ENCODE data around the gene IRGC.

GRCh38 chr19:43673637-43674036 is 42.2 kb upstream of the IRGC start:
- TF ChIP-seq TCF12 (IDR thresholded peaks at IDR 0.05; ENCODE audit: low read depth) (no peak), CEBPB (IDR thresholded peaks at IDR 0.05) (no peak), RAD21 (IDR thresholded peaks at IDR 0.05; ENCODE audit: low read depth) (no peak), TAF1 (IDR thresholded peaks at IDR 0.05; ENCODE audit: low read depth) (no peak), EP300 (IDR thresholded peaks at IDR 0.05; ENCODE audit: borderline replicate concordance) (no peak), FOXM1 (IDR thresholded peaks at IDR 0.05; ENCODE audit: borderline replicate concordance, low read depth) (no peak), YY1 (IDR thresholded peaks at IDR 0.05; ENCODE audit: low read depth) (no peak), CREB1 (IDR thresholded peaks at IDR 0.05; ENCODE audit: low read depth) (no peak), MAX (IDR thresholded peaks at IDR 0.05) (no peak), USF1 (IDR thresholded peaks at IDR 0.05) (no peak)
- TF ChIP-seq, protein P1, sequence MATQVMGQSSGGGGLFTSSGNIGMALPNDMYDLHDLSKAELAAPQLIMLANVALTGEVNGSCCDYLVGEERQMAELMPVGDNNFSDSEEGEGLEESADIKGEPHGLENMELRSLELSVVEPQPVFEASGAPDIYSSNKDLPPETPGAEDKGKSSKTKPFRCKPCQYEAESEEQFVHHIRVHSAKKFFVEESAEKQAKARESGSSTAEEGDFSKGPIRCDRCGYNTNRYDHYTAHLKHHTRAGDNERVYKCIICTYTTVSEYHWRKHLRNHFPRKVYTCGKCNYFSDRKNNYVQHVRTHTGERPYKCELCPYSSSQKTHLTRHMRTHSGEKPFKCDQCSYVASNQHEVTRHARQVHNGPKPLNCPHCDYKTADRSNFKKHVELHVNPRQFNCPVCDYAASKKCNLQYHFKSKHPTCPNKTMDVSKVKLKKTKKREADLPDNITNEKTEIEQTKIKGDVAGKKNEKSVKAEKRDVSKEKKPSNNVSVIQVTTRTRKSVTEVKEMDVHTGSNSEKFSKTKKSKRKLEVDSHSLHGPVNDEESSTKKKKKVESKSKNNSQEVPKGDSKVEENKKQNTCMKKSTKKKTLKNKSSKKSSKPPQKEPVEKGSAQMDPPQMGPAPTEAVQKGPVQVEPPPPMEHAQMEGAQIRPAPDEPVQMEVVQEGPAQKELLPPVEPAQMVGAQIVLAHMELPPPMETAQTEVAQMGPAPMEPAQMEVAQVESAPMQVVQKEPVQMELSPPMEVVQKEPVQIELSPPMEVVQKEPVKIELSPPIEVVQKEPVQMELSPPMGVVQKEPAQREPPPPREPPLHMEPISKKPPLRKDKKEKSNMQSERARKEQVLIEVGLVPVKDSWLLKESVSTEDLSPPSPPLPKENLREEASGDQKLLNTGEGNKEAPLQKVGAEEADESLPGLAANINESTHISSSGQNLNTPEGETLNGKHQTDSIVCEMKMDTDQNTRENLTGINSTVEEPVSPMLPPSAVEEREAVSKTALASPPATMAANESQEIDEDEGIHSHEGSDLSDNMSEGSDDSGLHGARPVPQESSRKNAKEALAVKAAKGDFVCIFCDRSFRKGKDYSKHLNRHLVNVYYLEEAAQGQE (IDR thresholded peaks at IDR 0.05; ENCODE audit: low read depth), result no peak
